H1 (cell line): ENCODE data around the gene LAD1. TPM values are rescaled to one million over a fixed set of nuclear protein-coding genes. Genes with fewer than 3 reads are reported as not detected.

Experiments
- CTCF ChIA-PET: fragments of 300-600 bp; sonication (Branson Sonifier 250); formaldehyde crosslinking; loops from one replicate; lab custom pipeline; 2021; ENCODE audit not compliant: partially characterized antibody; lab: Charles Lee
- POLR2A ChIA-PET: fragments of 300-600 bp; sonication (Branson Sonifier 250); formaldehyde crosslinking; loops from one replicate; lab custom pipeline; 2021; ENCODE audit warnings: inconsistent platforms; ENCODE audit not compliant: partially characterized antibody; lab: Charles Lee
- DNase-seq, 2 experiments: peaks; one replicate each; pipeline versions ENCODE4 v3.0.0 to v3.0.0-alpha.2; 2010 to 2022; ENCODE audit warnings: low spot score in 2 of 2, low read depth in 1 of 2, mixed read lengths in 1 of 2
- FAIRE-seq: peaks from 2 replicates; lab custom pipeline; 2011; peaks lifted over from hg19 to GRCh38; lab: Jason Lieb, UNC
- H2AFZ ChIP-seq: 2 replicates; pipeline ENCODE4 v1.8.1; 2012; ENCODE audit warnings: low read length, inconsistent platforms
- H2AK5ac ChIP-seq: 2 replicates; pipeline ENCODE4 v1.6.1; 2013; ENCODE audit warnings: low read depth, low read length
- H2BK120ac ChIP-seq: replicated peaks from 2 replicates; pipeline ENCODE3; 2013; ENCODE audit warnings: low read depth, low read length, inconsistent platforms
- H2BK12ac ChIP-seq: 2 replicates; pipeline ENCODE4 v1.6.1; 2013; ENCODE audit warnings: low read depth, low read length
- H2BK15ac ChIP-seq: 2 replicates; pipeline ENCODE4 v1.6.1; 2013; ENCODE audit warnings: low read length
- H2BK20ac ChIP-seq: 2 replicates; pipeline ENCODE4 v1.6.1; 2013; ENCODE audit warnings: low read length
- H2BK5ac ChIP-seq: 2 replicates; pipeline ENCODE4 v1.6.1; 2013; ENCODE audit warnings: low read depth, low read length
- H3K14ac ChIP-seq: 2 replicates; pipeline ENCODE4 v1.6.1; 2013; ENCODE audit warnings: inconsistent platforms; ENCODE audit not compliant: insufficient read length
- H3K18ac ChIP-seq: 2 replicates; pipeline ENCODE4 v1.6.1; 2013; ENCODE audit warnings: low read length; ENCODE audit errors: extremely low read depth
- H3K23ac ChIP-seq: 2 replicates; pipeline ENCODE4 v1.6.1; 2013; ENCODE audit warnings: inconsistent platforms; ENCODE audit not compliant: insufficient read length
- H3K23me2 ChIP-seq: 2 replicates; pipeline ENCODE4 v1.6.1; 2013; ENCODE audit warnings: low read depth, low read length
- H3K27ac ChIP-seq: 2 replicates; pipeline ENCODE4 v1.6.1; 2011; ENCODE audit warnings: low read depth, low read length, inconsistent platforms
- H3K27me3 ChIP-seq, 4 experiments: replicated peaks in 1 of 4; 1 replicate in 1 of 4; 2 replicates in 3 of 4; pipeline versions ENCODE4 v1.6.1 to v1.8.1; 2011 to 2013; ENCODE audit warnings: low read length in 3 of 4, mild to moderate bottlenecking in 3 of 4, inconsistent platforms in 2 of 4, mixed read lengths in 2 of 4, moderate library complexity in 1 of 4; ENCODE audit not compliant: control insufficient read depth in 3 of 4, insufficient read depth in 3 of 4; ENCODE audit errors: extremely low read depth in 1 of 4
- H3K36me3 ChIP-seq, 4 experiments: 2 replicates each; pipeline versions ENCODE4 v1.6.1 to v1.8.1; 2011 to 2013; ENCODE audit warnings: mild to moderate bottlenecking in 4 of 4, low read length in 3 of 4, moderate library complexity in 2 of 4, control low read depth in 1 of 4, inconsistent platforms in 1 of 4; ENCODE audit not compliant: insufficient read depth in 4 of 4, control insufficient read depth in 2 of 4
- H3K4ac ChIP-seq: replicated peaks from 2 replicates; pipeline ENCODE3; 2013; ENCODE audit warnings: low read length, low read depth, mixed read lengths, inconsistent platforms; ENCODE audit not compliant: insufficient read length
- H3K4me1 ChIP-seq, 4 experiments: replicated peaks in 1 of 4; 1 replicate in 1 of 4; 2 replicates in 3 of 4; pipeline versions ENCODE4 v1.6.1 to v1.8.1; 2011 to 2013; ENCODE audit warnings: low read length in 3 of 4, inconsistent platforms in 2 of 4, mixed read lengths in 1 of 4; ENCODE audit not compliant: insufficient read depth in 4 of 4, control insufficient read depth in 3 of 4
- H3K4me2 ChIP-seq, 2 experiments: 2 replicates each; pipeline versions ENCODE4 v1.6.1 to v1.8.1; 2011 to 2013; ENCODE audit warnings: low read depth in 2 of 2, low read length in 2 of 2, control low read depth in 1 of 2, inconsistent platforms in 1 of 2, mild to moderate bottlenecking in 1 of 2; ENCODE audit not compliant: insufficient read depth in 1 of 2
- H3K4me3 ChIP-seq, 4 experiments: fragments of 200-600, 300-600 bp in 1 of 4; sonication (generic), shearing (Covaris generic), sonication (Bioruptor Twin) in 1 of 4; 2 replicates each; pipeline versions ENCODE4 v1.5.1 to v1.8.1; 2011 to 2016; ENCODE audit warnings: low read length in 4 of 4, low read depth in 3 of 4, control low read depth in 2 of 4, inconsistent platforms in 2 of 4, mild to moderate bottlenecking in 2 of 4, mixed read lengths in 1 of 4, moderate library complexity in 1 of 4; ENCODE audit not compliant: insufficient read depth in 2 of 4; ENCODE audit errors: extremely low read depth in 1 of 4
- H3K56ac ChIP-seq: replicated peaks from 2 replicates; pipeline ENCODE3; 2013; ENCODE audit warnings: low read depth, mild to moderate bottlenecking, mixed read lengths, low read length, inconsistent platforms; ENCODE audit not compliant: insufficient read length
- H3K79me1 ChIP-seq: 2 replicates; pipeline ENCODE4 v1.6.1; 2013; ENCODE audit warnings: low read depth, low read length, control low read depth
- H3K79me2 ChIP-seq, 2 experiments: 2 replicates each; pipeline versions ENCODE4 v1.6.1 to v1.8.1; 2012 to 2013; ENCODE audit warnings: low read length in 2 of 2, mild to moderate bottlenecking in 2 of 2, inconsistent platforms in 1 of 2; ENCODE audit not compliant: insufficient read depth in 2 of 2, control insufficient read depth in 1 of 2
- H3K9ac ChIP-seq, 4 experiments: replicated peaks in 1 of 4; 1 replicate in 1 of 4; 2 replicates in 3 of 4; pipeline versions ENCODE4 v1.6.1 to v1.8.1; 2011 to 2013; ENCODE audit warnings: low read depth in 3 of 4, low read length in 3 of 4, control low read depth in 2 of 4, mild to moderate bottlenecking in 2 of 4, moderate library complexity in 2 of 4, inconsistent platforms in 1 of 4; ENCODE audit errors: extremely low read depth in 1 of 4
- H3K9me3 ChIP-seq, 2 experiments: 2 replicates each; pipeline versions ENCODE4 v1.6.1 to v1.8.1; 2012 to 2013; ENCODE audit warnings: mild to moderate bottlenecking in 2 of 2, moderate library complexity in 2 of 2, control low read depth in 1 of 2, inconsistent platforms in 1 of 2, low read depth in 1 of 2, low read length in 1 of 2, mixed read lengths in 1 of 2; ENCODE audit not compliant: insufficient read depth in 2 of 2
- H4K20me1 ChIP-seq, 2 experiments: replicated peaks in 1 of 2; 2 replicates each; pipeline versions ENCODE3 to v1.8.1; 2011 to 2013; ENCODE audit warnings: inconsistent platforms in 2 of 2, low read length in 2 of 2, mild to moderate bottlenecking in 1 of 2; ENCODE audit not compliant: insufficient read depth in 2 of 2, control insufficient read depth in 1 of 2
- H4K5ac ChIP-seq: 2 replicates; pipeline ENCODE4 v1.6.1; 2013; ENCODE audit warnings: low read length, low read depth, mixed read lengths, inconsistent platforms; ENCODE audit not compliant: insufficient read length
- H4K8ac ChIP-seq: 2 replicates; pipeline ENCODE4 v1.8.0; 2013; ENCODE audit warnings: mild to moderate bottlenecking, moderate library complexity, low read length, inconsistent platforms; ENCODE audit not compliant: insufficient read depth; ENCODE audit errors: extremely low read depth
- H4K91ac ChIP-seq: replicated peaks from 2 replicates; pipeline ENCODE3; 2013; ENCODE audit warnings: low read length, mixed read lengths, inconsistent platforms; ENCODE audit not compliant: insufficient read length
- ATF3 ChIP-seq: IDR thresholded peaks from 2 replicates; pipeline ENCODE4 v1.6.1; 2011; ENCODE audit warnings: low read depth, mild to moderate bottlenecking, low read length; ENCODE audit not compliant: insufficient read depth
- BCL11A ChIP-seq, 2 experiments: IDR thresholded peaks; one replicate each; pipeline ENCODE4 v1.6.1; 2011; ENCODE audit warnings: low read depth in 2 of 2, low read length in 2 of 2, mild to moderate bottlenecking in 2 of 2
- EGR1 ChIP-seq: IDR thresholded peaks from 2 replicates; pipeline ENCODE4 v1.6.1; 2011; ENCODE audit warnings: low read depth, low read length, borderline replicate concordance
- JUN ChIP-seq: IDR thresholded peaks from 2 replicates; pipeline ENCODE4 v1.6.1; 2011; ENCODE audit warnings: low read depth, mild to moderate bottlenecking, improper control_type of control experiment, low read length
- JUND ChIP-seq: IDR thresholded peaks from 2 replicates; pipeline ENCODE4 v1.6.1; 2011; ENCODE audit warnings: mild to moderate bottlenecking, improper control_type of control experiment, low read length
- PHF8 ChIP-seq: fragments of 200-600 bp; sonication (generic); conservative IDR thresholded peaks from 2 replicates; pipeline ENCODE4 v1.7.1; 2012; ENCODE audit warnings: low read depth, mild to moderate bottlenecking, inconsistent platforms, low read length, moderate library complexity
- WGBS, 2 experiments: shearing (Covaris generic) in 1 of 2; methylation state at CpG; one replicate each; pipeline versions ENCODE4 v1.1.6 to v1.1.7; 2013 to 2015; ENCODE audit warnings: low lambda C conversion rate in 2 of 2, mixed read lengths in 2 of 2, inconsistent platforms in 1 of 2, low coverage in 1 of 2, missing lambda C conversion rate in 1 of 2; ENCODE audit not compliant: insufficient replicate concordance in 2 of 2, insufficient coverage in 1 of 2, insufficient read length in 1 of 2; ENCODE audit errors: extremely low coverage in 1 of 2, missing lambda C conversion rate in 1 of 2; 5-methylcytosine and 5-hydroxymethylcytosine counted together
- polyA plus RNA-seq, 7 experiments: library from polyadenylated mRNA; depleted of rRNA in 3 of 7; stranded (reverse) in 5 of 7; unstranded in 2 of 7; fragments of >200 nt in 5 of 7; fragments of 200-250 nt in 2 of 7; gene quantifications; 1 replicate in 5 of 7; 2 replicates in 1 of 7; 4 replicates in 1 of 7; pipeline versions ENCODE4 v1.2.1 to v1.2.3, GENCODE V29; 2011 to 2013; ENCODE audit warnings: missing spikeins in 2 of 7, mixed read lengths in 2 of 7
- total RNA-seq: library from RNA; stranded (reverse); fragmentation: NEBNext Ultra II Directional; extraction: Animal tissue kit (Norgen Biotek cat#: 25700); gene quantifications from 2 replicates; pipeline ENCODE4 v1.2.1, GENCODE V29; 2021

LAD1 gene
- total and polyA plus RNA-seq, 2 of the 8 experiments (the other 6 are each of a cell fraction or from before 2014, with no cell fraction given) = 9.3 to 32.8 TPM

DNA sequence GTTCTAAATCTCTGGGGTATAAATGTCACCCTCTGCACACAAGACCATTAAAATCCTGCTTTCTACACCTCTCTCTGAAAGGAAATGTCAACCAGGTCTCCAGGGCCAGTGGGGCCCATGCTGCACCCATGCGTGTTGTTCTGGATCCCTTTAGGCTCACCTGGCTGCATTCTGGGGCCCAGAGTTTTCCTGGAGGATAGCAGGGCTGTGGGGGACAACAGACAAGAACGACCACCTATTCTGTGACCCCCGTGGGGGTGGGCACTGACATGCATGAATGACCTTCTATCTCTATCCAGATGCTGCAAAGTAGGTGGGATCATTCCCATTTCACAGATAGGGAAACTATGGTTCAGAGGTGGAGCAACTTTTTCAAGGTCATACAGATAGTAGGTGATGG, 63.2 kb downstream of the LAD1 start:
- no peaks in the 10 kb centered on the region; the same call in 1 of the 2 replicates for H3K79me1 ChIP-seq
- ChIA-PET CTCF (interaction anchor here (1.2 to 2.6 kb wide), 3 partner anchors 12 to 73 kb away, joined by 3 to 20 read pairs (median 5); no protein-coding TSS in a partner anchor), POLR2A (no interaction called here)
- no peak overlapping the region for H3K23ac ChIP-seq
- H2AK5ac ChIP-seq = no peak overlapping the region
- H2BK20ac ChIP-seq = no peak overlapping the region
- H3K9ac ChIP-seq = no peak overlapping the region
- no peak overlapping the region for H3K18ac ChIP-seq
- no peak for FAIRE-seq
- no peak overlapping the region for H3K56ac ChIP-seq
- TF ChIP-seq JUN = no peak
- TF ChIP-seq JUND = no peak
- no peak for TF ChIP-seq BCL11A (IDR thresholded peaks at IDR 0.05; ENCODE audit: low read depth in 2 of 2, low read length in 2 of 2)
- no peak for TF ChIP-seq PHF8
- no peak for TF ChIP-seq ATF3
- no peak for TF ChIP-seq EGR1
- TF ChIP-seq, all 59 proteins: peak for 0
- Histone ChIP-seq H2AFZ (no peak overlapping the region), H4K8ac (no peak overlapping the region), H3K4me3 (no peak overlapping the region), H3K23me2 (no peaks in the 10 kb centered on the region; the same call in 1 of the 2 replicates), H3K27me3 (no peaks in the 10 kb centered on the region; a peak in 1 of 7 replicates), H4K91ac (no peak overlapping the region), H4K20me1 (no peaks in the 10 kb centered on the region), H3K4me2 (no peak overlapping the region), H3K4ac (no peak overlapping the region), H2BK5ac (no peak overlapping the region), H3K79me2 (no peaks in the 10 kb centered on the region), H3K14ac (no peak overlapping the region), H3K9me3 (no peaks in the 10 kb centered on the region), H2BK12ac (no peak overlapping the region), H3K36me3 (no peaks in the 10 kb centered on the region), H4K5ac (no peak overlapping the region), H3K27ac (no peak overlapping the region), H3K4me1 (no peaks in the 10 kb centered on the region), H2BK120ac (no peak overlapping the region), H2BK15ac (no peak overlapping the region)
- no peak for DNase-seq
- 79% methylated on average over 3 of the region's 3 CpGs; no CpG with 5 or more reads in 1 of the 2 experiments for WGBS, 2 experiments
